Muscle layer of duodenum (tissue), 2 donors: ENCODE results near the gene ACSL3.

ENCODE experiments used
- H3K27ac ChIP-seq: one replicate; pipeline ENCODE4 v1.7.0; 2013; ENCODE audit warnings: mild to moderate bottlenecking, low read length
- H3K27me3 ChIP-seq: one replicate; pipeline ENCODE4 v1.7.0; 2013; ENCODE audit warnings: low read depth, mild to moderate bottlenecking, control low read depth, low read length
- H3K36me3 ChIP-seq, 2 donors: one replicate each; pipeline ENCODE4 v1.7.0; 2013; ENCODE audit warnings: low read length in 2 of 2, control low read depth in 1 of 2, mild to moderate bottlenecking in 1 of 2; ENCODE audit not compliant: insufficient read depth in 2 of 2, control insufficient read depth in 1 of 2
- H3K4me1 ChIP-seq, 2 donors: one replicate each; pipeline ENCODE4 v1.7.0; 2013; ENCODE audit warnings: low read length in 2 of 2, mild to moderate bottlenecking in 2 of 2, control low read depth in 1 of 2, moderate library complexity in 1 of 2; ENCODE audit not compliant: insufficient read depth in 2 of 2, control insufficient read depth in 1 of 2
- H3K4me3 ChIP-seq, 2 donors: one replicate each; pipeline ENCODE4 v1.7.0; 2013; ENCODE audit warnings: low read length in 2 of 2, low read depth in 1 of 2, mild to moderate bottlenecking in 1 of 2
- H3K9me3 ChIP-seq, 2 donors: one replicate each; pipeline ENCODE4 v1.7.0; 2013; ENCODE audit warnings: low read length in 2 of 2, control low read depth in 1 of 2, mild to moderate bottlenecking in 1 of 2; ENCODE audit not compliant: control insufficient read depth in 1 of 2
- donor health status: healthy.

The ACSL3 gene

DNA sequence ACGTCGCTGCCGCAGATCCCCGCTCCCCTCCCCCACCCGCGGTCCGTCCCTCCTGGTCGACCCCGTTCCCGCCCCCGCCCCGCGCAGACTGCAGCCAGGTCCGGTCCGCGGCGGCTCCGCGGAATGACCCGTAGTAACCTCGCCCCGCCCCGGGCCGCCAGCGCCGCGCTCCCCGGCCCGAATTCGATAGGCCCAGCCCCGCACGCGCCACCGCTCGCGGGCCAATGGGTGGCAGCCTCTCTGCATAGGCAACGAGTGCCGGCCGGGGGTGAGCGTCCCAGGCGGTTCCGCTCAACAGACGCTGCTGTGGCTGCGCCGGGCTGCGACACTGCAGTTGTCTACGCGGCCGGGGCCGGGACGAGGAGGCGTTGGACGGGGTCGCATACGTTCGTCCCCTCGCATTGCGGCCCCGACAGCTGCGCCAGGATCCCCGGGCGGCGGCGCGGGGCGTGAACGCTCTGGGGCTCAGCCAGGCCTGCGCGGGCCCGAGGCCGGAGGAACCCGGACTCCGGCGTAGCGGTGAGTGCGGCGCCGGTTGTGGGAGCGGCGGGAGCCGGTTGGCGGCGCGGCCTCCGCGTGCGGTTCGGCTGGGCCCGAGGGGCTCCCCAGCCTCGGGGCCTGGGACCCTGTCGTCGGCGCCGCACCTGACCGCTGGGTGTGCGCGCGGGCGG lies at the start of gene ACSL3:
ACSL3 (plus strand) TSS at position 297 of the 671 bp plus-strand sequence. CDS start 47,737 bp downstream, outside the sequence.
- peaks cover 8 to 45% of the 10 kb centered on the region in 2 donors for H3K4me1 ChIP-seq
- H3K4me3 ChIP-seq = peak within 1 kb of the TSS; percentile 80 to 88
- H3K9me3 ChIP-seq = no peaks in the 10 kb centered on the region
- H3K27ac ChIP-seq = peak within 1 kb of the TSS; percentile 87
- H3K36me3 ChIP-seq = no peaks in the 10 kb centered on the region
- H3K27me3 ChIP-seq = no peaks in the 10 kb centered on the region

GRCh38 chr2:222811828-222812227 lies 49.0 kb upstream of the ACSL3 start:
- Histone ChIP-seq H3K4me3 (no peak overlapping the region), H3K9me3 (no peaks in the 10 kb centered on the region), H3K36me3 (no peaks in the 10 kb centered on the region), H3K27me3 (no peaks in the 10 kb centered on the region), H3K27ac (no peak overlapping the region), H3K4me1 (no peaks in the 10 kb centered on the region)

DNA sequence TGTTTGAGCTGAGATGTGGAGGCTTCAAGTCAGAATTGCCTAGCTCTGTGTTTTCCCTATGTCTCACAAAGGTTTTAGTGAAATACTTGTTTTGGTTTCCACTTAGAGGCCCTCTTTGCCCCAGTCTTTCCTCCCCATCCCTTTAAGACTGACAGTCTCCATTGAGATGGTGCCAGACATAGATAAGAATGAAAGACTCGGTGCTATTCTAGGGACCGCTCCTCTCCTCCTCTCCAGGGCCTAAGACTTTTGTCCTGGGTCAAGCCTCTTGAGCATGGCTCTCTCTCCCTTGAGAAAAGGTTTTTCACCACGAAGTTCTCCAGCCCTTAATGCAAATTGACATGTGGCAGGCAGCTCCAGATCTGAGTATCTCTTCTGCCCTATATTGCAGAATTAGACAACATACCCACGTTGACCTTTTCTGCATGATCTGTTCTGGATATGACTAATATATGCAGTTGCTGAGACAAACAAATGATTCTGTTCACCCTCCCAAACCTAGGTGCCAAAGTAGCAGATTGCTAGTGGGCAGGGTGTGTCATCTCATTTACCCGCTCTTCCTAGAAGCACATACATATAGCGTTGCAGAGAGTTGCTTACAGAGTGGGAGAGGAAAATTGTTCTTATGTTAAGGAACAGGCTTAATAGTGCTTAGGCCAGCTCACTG lies 47.5 kb upstream of the ACSL3 start:
- Histone ChIP-seq H3K4me1 (no peaks in the 10 kb centered on the region), H3K36me3 (no peaks in the 10 kb centered on the region), H3K27me3 (no peaks in the 10 kb centered on the region), H3K9me3 (no peaks in the 10 kb centered on the region), H3K27ac (no peak overlapping the region), H3K4me3 (no peak overlapping the region)

DNA sequence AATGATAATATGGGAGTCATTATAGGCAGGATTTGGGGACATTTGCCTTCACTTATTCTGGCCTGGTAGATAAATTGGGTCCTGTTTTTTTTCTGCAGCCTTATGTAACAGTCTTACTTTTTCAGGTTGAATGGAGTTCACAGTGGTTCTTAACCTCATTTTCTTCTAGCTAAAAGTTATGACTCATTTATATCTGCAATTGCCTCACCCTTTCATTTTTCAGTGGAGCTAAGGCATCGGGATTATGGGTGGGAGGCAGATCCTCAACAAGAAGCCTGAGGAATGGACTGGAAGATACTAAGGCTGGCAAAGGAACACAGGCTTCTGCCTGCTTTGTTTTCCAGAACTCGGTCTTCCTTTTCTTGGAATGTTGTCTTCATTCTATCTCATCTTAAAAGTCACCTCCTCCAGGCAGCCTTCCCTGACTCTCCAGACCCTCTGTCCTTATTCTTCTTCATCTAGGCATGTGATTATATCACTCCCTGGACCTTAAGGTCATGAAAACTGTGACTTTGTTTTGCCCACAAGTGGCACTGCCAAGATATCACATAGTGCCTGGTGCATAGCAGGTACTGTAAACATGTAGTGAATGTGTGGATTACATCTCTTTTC lies 41.0 kb upstream of the ACSL3 start:
- Histone ChIP-seq H3K36me3 (no peaks in the 10 kb centered on the region), H3K27ac (no peak overlapping the region), H3K27me3 (no peaks in the 10 kb centered on the region), H3K4me3 (no peak overlapping the region), H3K9me3 (no peaks in the 10 kb centered on the region), H3K4me1 (peaks cover 0 to 3% of the 10 kb centered on the region in 2 donors)

- Histone ChIP-seq H3K36me3 (no peaks in the 10 kb centered on the region), H3K27ac (no peak overlapping the region), H3K27me3 (no peaks in the 10 kb centered on the region), H3K4me1 (peaks cover 0 to 3% of the 10 kb centered on the region in 2 donors), H3K9me3 (no peaks in the 10 kb centered on the region), H3K4me3 (no peak overlapping the region)
Measured at GRCh38 chr2:222823183-222823930, 37.5 kb upstream of the ACSL3 start.

- no peaks in the 10 kb centered on the region for H3K36me3 ChIP-seq
- no peaks in the 10 kb centered on the region for H3K27me3 ChIP-seq
Measured at GRCh38 chr2:222825031-222825430, 35.8 kb upstream of the ACSL3 start.

DNA sequence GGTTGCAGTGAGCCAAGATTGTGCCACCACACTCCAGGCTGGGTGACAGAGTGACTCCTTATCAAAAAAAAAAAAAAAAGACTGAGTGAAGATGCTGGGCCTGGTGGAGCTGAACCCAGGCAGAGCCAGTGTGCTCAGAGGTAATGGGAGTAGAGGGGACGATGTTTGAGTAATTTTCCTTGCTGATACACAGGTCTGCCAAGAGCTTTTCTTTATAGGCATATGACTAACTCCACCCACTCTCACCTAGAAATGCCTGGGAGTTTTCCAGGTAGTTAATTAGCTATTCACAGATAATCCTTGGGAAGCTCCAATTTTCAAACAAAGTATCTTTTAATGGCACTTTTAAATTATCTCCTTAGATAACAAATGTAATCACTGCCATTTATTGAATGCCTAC lies 33.4 kb upstream of the ACSL3 start:
- Histone ChIP-seq H3K27me3 (no peaks in the 10 kb centered on the region), H3K36me3 (no peaks in the 10 kb centered on the region), H3K9me3 (no peaks in the 10 kb centered on the region), H3K4me1 (no peaks in the 10 kb centered on the region), H3K4me3 (no peak overlapping the region), H3K27ac (no peak overlapping the region)

More at GRCh38 chr2:222825031-222825430, 35.8 kb upstream of the ACSL3 start:
- H3K9me3 ChIP-seq = no peaks in the 10 kb centered on the region
- H3K4me1 ChIP-seq = peaks cover 0 to 3% of the 10 kb centered on the region in 2 donors
- no peak overlapping the region for H3K27ac ChIP-seq
- H3K4me3 ChIP-seq = no peak overlapping the region

DNA sequence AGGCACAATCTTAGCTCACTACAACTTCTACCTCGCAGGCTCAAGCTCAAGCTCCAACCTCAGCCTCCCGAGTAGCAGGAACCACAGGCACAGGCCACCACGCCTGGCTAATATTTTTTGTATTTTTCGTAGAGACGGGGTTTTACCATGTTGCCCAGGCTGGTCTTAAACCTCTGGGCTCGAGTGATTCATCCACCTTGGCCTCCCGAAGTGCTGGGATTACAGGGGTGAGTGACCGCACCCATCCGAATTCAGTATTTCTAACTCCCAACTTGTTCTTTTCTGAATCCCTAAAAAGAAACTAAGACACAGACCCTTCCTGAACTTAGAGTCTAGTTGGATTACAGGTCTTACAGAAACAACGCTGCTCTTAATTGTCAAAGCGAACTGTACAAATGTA lies 32.3 kb upstream of the ACSL3 start:
- no peak overlapping the region for H3K4me3 ChIP-seq
- no peaks in the 10 kb centered on the region for H3K27me3 ChIP-seq
- no peak overlapping the region for H3K27ac ChIP-seq
- no peaks in the 10 kb centered on the region for H3K36me3 ChIP-seq
- no peaks in the 10 kb centered on the region for H3K4me1 ChIP-seq
- H3K9me3 ChIP-seq = no peaks in the 10 kb centered on the region

GRCh38 chr2:222830164-222830563 lies 30.7 kb upstream of the ACSL3 start:
- Histone ChIP-seq H3K27ac (no peak overlapping the region), H3K27me3 (no peaks in the 10 kb centered on the region), H3K4me3 (no peak overlapping the region), H3K9me3 (no peaks in the 10 kb centered on the region), H3K36me3 (no peaks in the 10 kb centered on the region), H3K4me1 (no peaks in the 10 kb centered on the region)

- H3K4me3 ChIP-seq = no peak overlapping the region
Measured at GRCh38 chr2:222833410-222833809, 27.4 kb upstream of the ACSL3 start.

DNA sequence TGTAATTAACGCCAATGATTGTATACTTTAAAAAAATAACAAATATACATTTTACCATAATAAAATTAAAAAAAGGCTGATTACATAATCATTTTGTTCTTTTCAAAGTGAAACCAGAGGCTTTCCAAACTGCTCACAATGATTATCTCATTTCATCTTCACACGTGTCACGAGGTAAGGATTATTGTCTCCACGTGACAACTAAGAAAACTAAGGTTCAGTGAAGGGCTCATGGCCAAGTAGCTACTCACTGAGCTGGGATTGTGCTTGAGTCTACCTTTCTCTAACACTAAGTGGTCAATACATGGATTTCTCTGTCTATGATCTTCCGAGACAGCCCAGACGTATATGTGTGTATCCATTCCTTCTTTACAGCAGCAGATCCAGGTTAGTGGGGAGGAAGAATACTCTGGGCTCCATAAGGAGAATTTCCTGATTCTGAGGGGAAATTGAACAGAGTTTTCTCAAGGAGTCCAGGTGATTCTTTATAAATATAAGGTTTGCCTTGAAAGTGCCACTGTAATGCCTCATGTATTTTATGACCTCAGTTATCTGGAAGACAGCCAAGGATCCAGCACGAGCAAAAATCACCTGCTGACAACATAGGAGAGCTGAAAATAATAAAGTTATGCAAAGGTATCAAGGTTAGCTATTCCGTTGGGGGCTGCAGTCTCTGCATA lies 25.6 kb upstream of the ACSL3 start:
- Histone ChIP-seq H3K4me1 (no peaks in the 10 kb centered on the region), H3K27me3 (no peaks in the 10 kb centered on the region), H3K4me3 (no peak overlapping the region), H3K27ac (no peak overlapping the region), H3K36me3 (no peaks in the 10 kb centered on the region), H3K9me3 (no peaks in the 10 kb centered on the region)

More at GRCh38 chr2:222833410-222833809, 27.4 kb upstream of the ACSL3 start:
- Histone ChIP-seq H3K27ac (no peak overlapping the region), H3K4me1 (no peaks in the 10 kb centered on the region), H3K9me3 (no peaks in the 10 kb centered on the region), H3K36me3 (no peaks in the 10 kb centered on the region), H3K27me3 (no peaks in the 10 kb centered on the region)
